ENCODE results near the gene UACA. TPM values are rescaled to one million over a fixed set of nuclear protein-coding genes. Genes with fewer than 3 reads are reported as not detected.
A peak's percentile ranks its signal among the peaks of the same experiment; 100 is the strongest.

Gene UACA
- polyA plus RNA-seq, 1 of the 3 experiments (the other 2 are of a cell fraction): 35.9 TPM

GRCh38 chr15:70605606-70606410 lies 157.6 kb downstream of the UACA start:
- ChIA-PET CTCF (interaction anchor here (0.9 to 1.3 kb wide), 3 partner anchors 27 to 117 kb away, joined by 3 to 4 read pairs (median 3); no protein-coding TSS in a partner anchor), POLR2A (interaction anchor here (1.6 kb wide), 1 partner anchor 23 kb away, joined by 5 read pairs; no protein-coding TSS in a partner anchor)
- peak overlapping the region; percentile 81 to 86 for H3K27ac ChIP-seq (ENCODE audit: low read depth in 2 of 2, low read length in 1 of 2)
- peak overlapping the region; percentile 79 for H2AFZ ChIP-seq (ENCODE audit: low read depth)
- DNase-seq: peak; percentile 65
- H3F3A ChIP-seq (replicated peaks; ENCODE audit: insufficient read depth): peaks cover 9% of the 10 kb centered on the region
- H3K4me3 ChIP-seq (ENCODE audit: low read depth in 2 of 2, low read length in 1 of 2): no peak overlapping the region
- no peaks in the 10 kb centered on the region for H3K9me3 ChIP-seq
- no peaks in the 10 kb centered on the region for H3K36me3 ChIP-seq (replicated peaks in 1 of 2; ENCODE audit: control insufficient read depth in 1 of 2, insufficient read depth in 2 of 2, low read length in 1 of 2)
- no peaks in the 10 kb centered on the region for H4K20me1 ChIP-seq (ENCODE audit: insufficient read depth)
- no peaks in the 10 kb centered on the region for H3K27me3 ChIP-seq (ENCODE audit: insufficient read depth)
- H3K9me2 ChIP-seq: no peaks in the 10 kb centered on the region
- H3K9ac ChIP-seq: peak overlapping the region; percentile 43; the same call in 1 of the 2 replicates
- no peaks in the 10 kb centered on the region for H3K79me2 ChIP-seq (ENCODE audit: insufficient read depth)
- 71% methylated on average over 7 of the region's 7 CpGs for WGBS (ENCODE audit: low lambda C conversion rate)
- peak overlapping the region; percentile 47; the same call in 1 of the 2 replicates for H3K4me2 ChIP-seq
- H3K4me1 ChIP-seq (ENCODE audit: control insufficient read depth in 1 of 2, insufficient read depth in 2 of 2, low read depth in 1 of 2, low read length in 1 of 2): peaks cover 17 to 25% of the 10 kb centered on the region in 2 experiments
- no peak for TF ChIP-seq FOXM1 (IDR thresholded peaks at IDR 0.05; ENCODE audit: low read depth)
- TF ChIP-seq, protein P1, sequence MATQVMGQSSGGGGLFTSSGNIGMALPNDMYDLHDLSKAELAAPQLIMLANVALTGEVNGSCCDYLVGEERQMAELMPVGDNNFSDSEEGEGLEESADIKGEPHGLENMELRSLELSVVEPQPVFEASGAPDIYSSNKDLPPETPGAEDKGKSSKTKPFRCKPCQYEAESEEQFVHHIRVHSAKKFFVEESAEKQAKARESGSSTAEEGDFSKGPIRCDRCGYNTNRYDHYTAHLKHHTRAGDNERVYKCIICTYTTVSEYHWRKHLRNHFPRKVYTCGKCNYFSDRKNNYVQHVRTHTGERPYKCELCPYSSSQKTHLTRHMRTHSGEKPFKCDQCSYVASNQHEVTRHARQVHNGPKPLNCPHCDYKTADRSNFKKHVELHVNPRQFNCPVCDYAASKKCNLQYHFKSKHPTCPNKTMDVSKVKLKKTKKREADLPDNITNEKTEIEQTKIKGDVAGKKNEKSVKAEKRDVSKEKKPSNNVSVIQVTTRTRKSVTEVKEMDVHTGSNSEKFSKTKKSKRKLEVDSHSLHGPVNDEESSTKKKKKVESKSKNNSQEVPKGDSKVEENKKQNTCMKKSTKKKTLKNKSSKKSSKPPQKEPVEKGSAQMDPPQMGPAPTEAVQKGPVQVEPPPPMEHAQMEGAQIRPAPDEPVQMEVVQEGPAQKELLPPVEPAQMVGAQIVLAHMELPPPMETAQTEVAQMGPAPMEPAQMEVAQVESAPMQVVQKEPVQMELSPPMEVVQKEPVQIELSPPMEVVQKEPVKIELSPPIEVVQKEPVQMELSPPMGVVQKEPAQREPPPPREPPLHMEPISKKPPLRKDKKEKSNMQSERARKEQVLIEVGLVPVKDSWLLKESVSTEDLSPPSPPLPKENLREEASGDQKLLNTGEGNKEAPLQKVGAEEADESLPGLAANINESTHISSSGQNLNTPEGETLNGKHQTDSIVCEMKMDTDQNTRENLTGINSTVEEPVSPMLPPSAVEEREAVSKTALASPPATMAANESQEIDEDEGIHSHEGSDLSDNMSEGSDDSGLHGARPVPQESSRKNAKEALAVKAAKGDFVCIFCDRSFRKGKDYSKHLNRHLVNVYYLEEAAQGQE (IDR thresholded peaks at IDR 0.05; ENCODE audit: low read depth, low read length): no peak
- TF ChIP-seq CHD2 (IDR thresholded peaks at IDR 0.05; ENCODE audit: low read length, partially characterized antibody): peak; percentile 60
- TF ChIP-seq MAX (IDR thresholded peaks at IDR 0.05; ENCODE audit: low read depth): 0 out of 2 replicates have a peak, but pooled peaks have one; percentile 24
- TF ChIP-seq ELF1 (IDR thresholded peaks at IDR 0.05): 0 out of 2 replicates have a peak, but pooled peaks have one; percentile 19
- TF ChIP-seq USF2 (IDR thresholded peaks at IDR 0.05; ENCODE audit: borderline replicate concordance, low read depth, low read length): no peak
- TF ChIP-seq FOSL2 (IDR thresholded peaks at IDR 0.05; ENCODE audit: borderline replicate concordance, low read depth): peak; percentile 22; the same call in 1 of the 2 replicates
- TF ChIP-seq TAF1 (IDR thresholded peaks at IDR 0.05; ENCODE audit: borderline replicate concordance, low read depth, low read length): no peak
- no peak for TF ChIP-seq MEF2A (IDR thresholded peaks at IDR 0.05; ENCODE audit: borderline replicate concordance, low read depth)
- TF ChIP-seq RXRA (IDR thresholded peaks at IDR 0.05; ENCODE audit: borderline replicate concordance, low read depth): no peak
- TF ChIP-seq NFIC (IDR thresholded peaks at IDR 0.05; ENCODE audit: borderline replicate concordance): peak; percentile 95
- TF ChIP-seq EZH2phosphoT487 (IDR thresholded peaks at IDR 0.05; ENCODE audit: borderline replicate concordance, low read depth): no peak
- TF ChIP-seq TCF12 (IDR thresholded peaks at IDR 0.05): peak; percentile 84
- TF ChIP-seq GATA2 (CRISPR knock-in tag; IDR thresholded peaks at IDR 0.05): no peak
- TF ChIP-seq, protein P2, sequence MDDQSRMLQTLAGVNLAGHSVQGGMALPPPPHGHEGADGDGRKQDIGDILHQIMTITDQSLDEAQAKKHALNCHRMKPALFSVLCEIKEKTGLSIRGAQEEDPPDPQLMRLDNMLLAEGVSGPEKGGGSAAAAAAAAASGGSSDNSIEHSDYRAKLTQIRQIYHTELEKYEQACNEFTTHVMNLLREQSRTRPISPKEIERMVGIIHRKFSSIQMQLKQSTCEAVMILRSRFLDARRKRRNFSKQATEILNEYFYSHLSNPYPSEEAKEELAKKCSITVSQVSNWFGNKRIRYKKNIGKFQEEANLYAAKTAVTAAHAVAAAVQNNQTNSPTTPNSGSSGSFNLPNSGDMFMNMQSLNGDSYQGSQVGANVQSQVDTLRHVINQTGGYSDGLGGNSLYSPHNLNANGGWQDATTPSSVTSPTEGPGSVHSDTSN (IDR thresholded peaks at IDR 0.05): peak; percentile 55; the same call in 1 of the 2 replicates
- TF ChIP-seq FOXJ3 (CRISPR knock-in tag; IDR thresholded peaks at IDR 0.05): no peak
- no peak for TF ChIP-seq ZBTB33 (IDR thresholded peaks at IDR 0.05; ENCODE audit: borderline replicate concordance, low read depth)
- TF ChIP-seq RFX5 (IDR thresholded peaks at IDR 0.05; ENCODE audit: low read length): no peak
- TF ChIP-seq RAD21 (IDR thresholded peaks at IDR 0.05; ENCODE audit: low read length): peak; percentile 11; the same call in 1 of the 2 replicates
- TF ChIP-seq SMC3 (IDR thresholded peaks at IDR 0.05; ENCODE audit: low read depth, low read length): no peak
- no peak for TF ChIP-seq USF1 (IDR thresholded peaks at IDR 0.05; ENCODE audit: borderline replicate concordance, low read depth)

Data from SK-N-SH (cell line).